IPS-15b (cell line): ENCODE results near the gene ZNF407.

Experiments used
- H3K27me3 ChIP-seq: one replicate; pipeline ENCODE4 v1.6.1; 2013; ENCODE audit warnings: low read length; ENCODE audit not compliant: control insufficient read depth, insufficient read depth
- H3K36me3 ChIP-seq: one replicate; pipeline ENCODE4 v1.6.1; 2013; ENCODE audit warnings: low read length; ENCODE audit not compliant: control insufficient read depth, insufficient read depth
- H3K4me1 ChIP-seq: one replicate; pipeline ENCODE4 v1.6.1; 2013; ENCODE audit warnings: mild to moderate bottlenecking, low read length; ENCODE audit not compliant: control insufficient read depth, insufficient read depth
- H3K4me3 ChIP-seq: one replicate; pipeline ENCODE4 v1.5.1; 2013; ENCODE audit warnings: low read depth, low read length
- H3K9ac ChIP-seq: one replicate; pipeline ENCODE4 v1.6.1; 2013; ENCODE audit warnings: low read depth, mild to moderate bottlenecking, low read length
- H3K9me3 ChIP-seq: one replicate; pipeline ENCODE4 v1.6.1; 2013; ENCODE audit warnings: mild to moderate bottlenecking, low read length; ENCODE audit not compliant: control insufficient read depth, insufficient read depth

Gene ZNF407

GRCh38 chr18:74631623-74632350, 34.1 kb downstream of the ZNF407 start:
- Histone ChIP-seq H3K27me3 (no peaks in the 10 kb centered on the region), H3K9ac (no peak overlapping the region), H3K36me3 (no peaks in the 10 kb centered on the region), H3K9me3 (no peaks in the 10 kb centered on the region), H3K4me1 (no peaks in the 10 kb centered on the region), H3K4me3 (no peak overlapping the region)

- H3K36me3 ChIP-seq: no peaks in the 10 kb centered on the region
- no peak overlapping the region for H3K9ac ChIP-seq
- no peak overlapping the region for H3K4me3 ChIP-seq
- no peaks in the 10 kb centered on the region for H3K9me3 ChIP-seq
- no peaks in the 10 kb centered on the region for H3K27me3 ChIP-seq
- H3K4me1 ChIP-seq: no peaks in the 10 kb centered on the region
These were observed 34.6 kb downstream of the ZNF407 start for GRCh38 chr18:74632351-74632679.

GRCh38 chr18:74632856-74633255, 35.2 kb downstream of the ZNF407 start:
- no peaks in the 10 kb centered on the region for H3K9me3 ChIP-seq
- H3K9ac ChIP-seq: no peak overlapping the region
- peaks cover under 1% of the 10 kb centered on the region for H3K4me1 ChIP-seq
- no peak overlapping the region for H3K4me3 ChIP-seq
- no peaks in the 10 kb centered on the region for H3K27me3 ChIP-seq
- no peaks in the 10 kb centered on the region for H3K36me3 ChIP-seq

GRCh38 chr18:74633652-74634352, 36.1 kb downstream of the ZNF407 start:
- Histone ChIP-seq H3K4me3 (no peak overlapping the region), H3K36me3 (no peaks in the 10 kb centered on the region), H3K27me3 (no peaks in the 10 kb centered on the region), H3K9ac (no peak overlapping the region), H3K9me3 (no peaks in the 10 kb centered on the region), H3K4me1 (peaks cover 3% of the 10 kb centered on the region)

GRCh38 chr18:74635224-74635975, 37.7 kb downstream of the ZNF407 start:
- Histone ChIP-seq H3K4me3 (no peak overlapping the region), H3K27me3 (no peaks in the 10 kb centered on the region), H3K36me3 (no peaks in the 10 kb centered on the region), H3K9ac (no peak overlapping the region), H3K4me1 (peaks cover 3% of the 10 kb centered on the region), H3K9me3 (no peaks in the 10 kb centered on the region)

DNA sequence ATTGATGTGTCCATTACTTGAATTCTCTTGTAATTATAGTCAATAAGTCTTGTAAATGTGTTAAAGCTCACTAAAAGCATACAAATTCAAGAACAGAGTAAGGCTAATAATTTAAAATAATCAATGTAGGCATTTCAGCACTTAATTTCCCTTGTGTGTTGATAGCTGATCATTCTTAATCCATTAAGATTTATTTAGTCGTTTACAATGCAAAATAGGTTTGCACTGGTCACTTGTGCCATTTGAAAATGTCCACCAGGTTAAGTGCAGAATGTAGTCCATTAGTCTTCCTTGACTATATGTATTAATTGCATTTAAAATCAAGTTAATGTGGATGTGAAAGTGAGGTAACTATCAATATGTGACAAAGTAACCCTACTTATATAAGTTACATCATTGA, 39.4 kb downstream of the ZNF407 start:
- H3K27me3 ChIP-seq: no peaks in the 10 kb centered on the region
- H3K4me3 ChIP-seq: no peak overlapping the region
- H3K9ac ChIP-seq: no peak overlapping the region
- no peaks in the 10 kb centered on the region for H3K36me3 ChIP-seq
- H3K9me3 ChIP-seq: no peaks in the 10 kb centered on the region
- peaks cover 10% of the 10 kb centered on the region for H3K4me1 ChIP-seq

GRCh38 chr18:74638210-74638609, 40.5 kb downstream of the ZNF407 start:
- H3K9ac ChIP-seq: no peak overlapping the region
- H3K9me3 ChIP-seq: no peaks in the 10 kb centered on the region
- no peak overlapping the region for H3K4me3 ChIP-seq
- H3K4me1 ChIP-seq: peaks cover 10% of the 10 kb centered on the region
- no peaks in the 10 kb centered on the region for H3K27me3 ChIP-seq
- H3K36me3 ChIP-seq: no peaks in the 10 kb centered on the region

DNA sequence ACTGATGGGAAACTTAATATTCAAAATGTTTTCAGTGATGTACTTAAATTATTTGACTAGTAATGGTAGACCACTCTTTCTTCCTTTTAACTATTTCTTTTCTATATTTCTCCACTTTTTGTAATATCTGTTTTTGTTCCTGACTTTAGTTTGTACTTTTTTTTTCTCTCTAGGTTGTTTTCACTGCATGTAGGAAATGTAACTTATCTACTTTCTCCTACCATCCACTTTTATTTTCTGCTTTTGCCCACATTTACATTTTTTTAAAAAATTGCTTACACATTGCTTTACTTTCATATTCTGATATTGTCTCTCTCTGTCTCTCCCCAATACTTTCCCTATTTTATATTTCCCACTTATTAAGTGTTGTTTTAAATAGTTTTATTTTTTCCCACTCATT, 47.0 kb downstream of the ZNF407 start:
- H3K9ac ChIP-seq: no peak overlapping the region
- no peaks in the 10 kb centered on the region for H3K27me3 ChIP-seq
- H3K36me3 ChIP-seq: no peaks in the 10 kb centered on the region
- H3K4me3 ChIP-seq: no peak overlapping the region
- H3K4me1 ChIP-seq: peaks cover 8% of the 10 kb centered on the region
- no peaks in the 10 kb centered on the region for H3K9me3 ChIP-seq

DNA sequence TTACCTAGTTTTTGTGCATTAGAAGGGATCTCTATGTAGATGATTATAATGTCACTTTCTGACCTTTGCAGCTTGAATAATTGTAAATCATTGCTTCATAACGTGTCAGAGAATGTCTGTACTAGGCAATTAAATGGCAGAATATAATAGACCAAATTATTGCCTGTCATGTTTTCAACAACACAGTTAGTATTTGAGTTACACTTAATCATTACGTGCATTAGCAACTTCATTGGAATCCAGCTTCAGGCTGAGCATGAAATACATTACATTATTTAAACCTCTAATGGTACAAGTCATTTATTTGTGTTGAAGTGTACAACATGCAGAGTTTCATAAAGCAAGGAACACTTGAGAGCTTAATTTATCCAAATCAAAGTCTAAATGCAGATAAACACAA, 48.0 kb downstream of the ZNF407 start:
- no peak overlapping the region for H3K9ac ChIP-seq
- H3K36me3 ChIP-seq: no peaks in the 10 kb centered on the region
- no peak overlapping the region for H3K4me3 ChIP-seq
- H3K27me3 ChIP-seq: no peaks in the 10 kb centered on the region
- no peaks in the 10 kb centered on the region for H3K9me3 ChIP-seq
- H3K4me1 ChIP-seq: peaks cover 6% of the 10 kb centered on the region

DNA sequence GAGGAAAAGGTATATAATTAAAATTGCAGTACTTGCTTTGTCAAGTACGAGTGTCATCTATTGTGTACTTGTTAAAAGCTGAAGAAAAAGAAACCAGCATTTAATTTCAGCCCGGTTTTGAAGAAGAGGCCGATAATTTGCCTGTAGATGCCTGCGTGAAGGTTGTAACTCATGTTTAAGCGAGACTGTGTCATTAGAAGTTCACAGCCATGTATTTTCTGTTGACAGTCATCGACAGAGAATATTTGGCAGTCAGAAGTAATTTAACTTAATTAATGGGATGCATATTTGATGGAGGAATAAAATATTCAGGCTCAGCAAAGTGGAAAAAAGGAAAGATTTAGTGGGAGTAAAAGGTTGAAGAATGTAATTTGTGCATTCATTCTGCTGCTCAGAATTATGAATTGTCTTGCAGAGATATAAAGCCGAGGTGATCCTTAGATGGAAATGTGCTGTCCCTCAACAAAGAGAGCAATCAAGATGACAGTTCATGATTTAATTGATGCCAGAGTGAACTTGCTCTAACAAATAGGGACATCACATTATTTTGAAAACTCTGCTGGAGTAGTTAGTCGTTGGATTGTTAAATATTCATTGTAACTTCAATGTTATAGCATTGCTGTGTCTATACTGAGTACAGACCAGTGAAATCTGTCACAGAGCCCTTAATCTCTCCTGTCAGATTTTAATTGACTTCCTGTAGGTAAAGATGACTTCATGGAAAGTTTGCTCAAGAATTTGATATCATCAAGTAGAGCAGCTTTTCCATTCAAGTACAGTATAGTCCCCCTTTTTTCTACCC, 53.9 kb downstream of the ZNF407 start:
- Histone ChIP-seq H3K9ac (no peak overlapping the region), H3K9me3 (no peaks in the 10 kb centered on the region), H3K27me3 (no peaks in the 10 kb centered on the region), H3K4me3 (no peak overlapping the region), H3K36me3 (no peaks in the 10 kb centered on the region), H3K4me1 (no peaks in the 10 kb centered on the region)

GRCh38 chr18:74652392-74652988, 54.8 kb downstream of the ZNF407 start:
- Histone ChIP-seq H3K4me3 (no peak overlapping the region), H3K9ac (no peak overlapping the region), H3K36me3 (no peaks in the 10 kb centered on the region), H3K4me1 (no peaks in the 10 kb centered on the region), H3K27me3 (no peaks in the 10 kb centered on the region), H3K9me3 (no peaks in the 10 kb centered on the region)
